ENCODE measurements around the gene SBNO2.

DNA sequence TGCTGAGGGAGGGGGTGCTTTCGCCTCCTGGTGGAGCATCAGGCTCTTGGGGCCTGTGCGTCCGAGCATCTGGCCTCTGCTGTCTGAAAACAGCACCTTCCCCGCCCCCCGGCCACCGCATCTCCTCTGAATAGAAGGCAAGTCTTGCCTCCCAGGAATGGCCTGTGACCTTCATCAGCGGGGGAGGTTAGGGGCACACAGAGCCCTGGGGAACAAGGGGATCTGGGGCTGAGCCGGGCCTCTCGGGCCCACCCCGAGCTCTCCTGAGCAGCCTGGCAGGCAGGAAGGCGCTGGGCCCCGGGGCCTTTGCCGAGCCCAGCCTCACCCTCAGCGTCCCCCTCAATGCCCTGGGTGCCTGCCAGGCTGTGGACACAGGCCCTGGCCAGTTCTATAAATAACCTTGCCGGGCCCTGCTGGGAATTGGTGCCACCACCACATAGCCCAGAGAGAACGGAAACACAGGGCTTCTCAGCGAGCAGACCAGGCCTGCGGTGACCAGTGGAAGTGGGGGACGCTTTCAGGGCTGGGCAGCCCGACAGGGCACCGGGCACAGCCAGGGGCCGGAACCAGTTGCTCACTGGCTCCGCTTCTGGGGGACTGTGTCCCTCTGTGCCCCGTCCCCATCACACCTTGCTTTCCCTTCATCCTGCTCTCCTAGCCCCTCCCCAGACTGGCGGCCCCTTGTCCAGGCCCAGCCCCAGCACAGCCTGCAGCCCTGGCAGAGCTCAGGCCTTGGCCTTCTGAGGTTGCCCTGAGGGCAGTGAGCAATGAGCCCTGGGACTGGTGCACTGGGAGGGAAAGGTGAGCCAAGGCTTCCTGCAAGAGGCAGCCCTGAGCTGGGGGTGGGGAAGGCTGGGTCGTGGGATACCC is 41.0 kb upstream of the SBNO2 start:
- TF ChIP-seq MAZ (CRISPR knock-in tag; conservative IDR thresholded peaks at IDR 0.05 in 1 of 2, IDR thresholded peaks at IDR 0.05 in 1 of 2) (no peak), EGR1 (conservative IDR thresholded peaks at IDR 0.05) (no peak), SMAD2 (IDR thresholded peaks at IDR 0.05; ENCODE audit: low read depth, low read length) (no peak)
- TF ChIP-seq, protein P1, sequence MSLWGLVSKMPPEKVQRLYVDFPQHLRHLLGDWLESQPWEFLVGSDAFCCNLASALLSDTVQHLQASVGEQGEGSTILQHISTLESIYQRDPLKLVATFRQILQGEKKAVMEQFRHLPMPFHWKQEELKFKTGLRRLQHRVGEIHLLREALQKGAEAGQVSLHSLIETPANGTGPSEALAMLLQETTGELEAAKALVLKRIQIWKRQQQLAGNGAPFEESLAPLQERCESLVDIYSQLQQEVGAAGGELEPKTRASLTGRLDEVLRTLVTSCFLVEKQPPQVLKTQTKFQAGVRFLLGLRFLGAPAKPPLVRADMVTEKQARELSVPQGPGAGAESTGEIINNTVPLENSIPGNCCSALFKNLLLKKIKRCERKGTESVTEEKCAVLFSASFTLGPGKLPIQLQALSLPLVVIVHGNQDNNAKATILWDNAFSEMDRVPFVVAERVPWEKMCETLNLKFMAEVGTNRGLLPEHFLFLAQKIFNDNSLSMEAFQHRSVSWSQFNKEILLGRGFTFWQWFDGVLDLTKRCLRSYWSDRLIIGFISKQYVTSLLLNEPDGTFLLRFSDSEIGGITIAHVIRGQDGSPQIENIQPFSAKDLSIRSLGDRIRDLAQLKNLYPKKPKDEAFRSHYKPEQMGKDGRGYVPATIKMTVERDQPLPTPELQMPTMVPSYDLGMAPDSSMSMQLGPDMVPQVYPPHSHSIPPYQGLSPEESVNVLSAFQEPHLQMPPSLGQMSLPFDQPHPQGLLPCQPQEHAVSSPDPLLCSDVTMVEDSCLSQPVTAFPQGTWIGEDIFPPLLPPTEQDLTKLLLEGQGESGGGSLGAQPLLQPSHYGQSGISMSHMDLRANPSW (CRISPR knock-in tag; IDR thresholded peaks at IDR 0.05), result no peak
